GM18858 (cell line): ENCODE measurements around the gene GDA.
"Not testable (repeated sequence)": the region's sequence is repeated elsewhere in the genome, so short reads cannot be mapped to it uniquely, and the experiment has no call there.

Source experiments
- ATAC-seq: cut with Tn5 transposase; IDR thresholded peaks from one replicate; pipeline ENCODE4 v1.9.1; 2021; ENCODE audit not compliant: unreplicated experiment

Gene GDA

GRCh38 chr9:72204062-72204461, 54.8 kb downstream of the GDA start:
- no peak for ATAC-seq

GRCh38 chr9:72205513-72205912, 56.3 kb downstream of the GDA start:
- peak; percentile 44 for ATAC-seq

GRCh38 chr9:72207278-72207677, 58.0 kb downstream of the GDA start:
- ATAC-seq, result peak; percentile 47

GRCh38 chr9:72210522-72210921, 61.3 kb downstream of the GDA start:
- no peak for ATAC-seq

GRCh38 chr9:72211047-72211446, 61.8 kb downstream of the GDA start:
- ATAC-seq, result no peak

- no peak for ATAC-seq
Measured at GRCh38 chr9:72213906-72214305, 64.7 kb downstream of the GDA start.

- ATAC-seq, result no peak
Measured at GRCh38 chr9:72217306-72217842, 68.1 kb downstream of the GDA start.

- no peak for ATAC-seq
Measured at GRCh38 chr9:72220589-72220988, 71.3 kb downstream of the GDA start.

GRCh38 chr9:72226146-72226812, 77.0 kb downstream of the GDA start:
- ATAC-seq, result no peak

- no peak for ATAC-seq
Measured at GRCh38 chr9:72228282-72228681, 79.0 kb downstream of the GDA start.

- no peak for ATAC-seq
Measured at GRCh38 chr9:72232778-72233177, 83.5 kb downstream of the GDA start.

- ATAC-seq, result no peak
Measured at GRCh38 chr9:72247549-72247948, 98.3 kb downstream of the GDA start.

- no peak for ATAC-seq
Measured at GRCh38 chr9:72251589-72251988, 102.3 kb downstream of the GDA start.

- ATAC-seq, result no peak
Measured at GRCh38 chr9:72254901-72255545, 105.8 kb downstream of the GDA start.

- no peak for ATAC-seq
Measured at GRCh38 chr9:72255569-72255968, 106.3 kb downstream of the GDA start.

GRCh38 chr9:72256931-72257330, 107.7 kb downstream of the GDA start:
- ATAC-seq, result no peak

GRCh38 chr9:72257814-72258213, 108.6 kb downstream of the GDA start:
- no peak for ATAC-seq

GRCh38 chr9:72262063-72262462, 112.8 kb downstream of the GDA start:
- ATAC-seq, result peak; percentile 55

GRCh38 chr9:72263572-72263971, 114.3 kb downstream of the GDA start:
- ATAC-seq, result no peak

GRCh38 chr9:72268961-72269360, 119.7 kb downstream of the GDA start:
- ATAC-seq, result no peak

- ATAC-seq, result not testable (repeated sequence)
Measured at GRCh38 chr9:72270359-72270758, 121.1 kb downstream of the GDA start.

- no peak for ATAC-seq
Measured at GRCh38 chr9:72271613-72272478, 122.6 kb downstream of the GDA start.
